ENCODE results near the gene AHCTF1. TPM values are rescaled to one million over a fixed set of nuclear protein-coding genes. Genes with fewer than 3 reads are reported as not detected.

AHCTF1 gene
- total RNA-seq, 1 experiment from 2014 or later, result 46.4 TPM

DNA sequence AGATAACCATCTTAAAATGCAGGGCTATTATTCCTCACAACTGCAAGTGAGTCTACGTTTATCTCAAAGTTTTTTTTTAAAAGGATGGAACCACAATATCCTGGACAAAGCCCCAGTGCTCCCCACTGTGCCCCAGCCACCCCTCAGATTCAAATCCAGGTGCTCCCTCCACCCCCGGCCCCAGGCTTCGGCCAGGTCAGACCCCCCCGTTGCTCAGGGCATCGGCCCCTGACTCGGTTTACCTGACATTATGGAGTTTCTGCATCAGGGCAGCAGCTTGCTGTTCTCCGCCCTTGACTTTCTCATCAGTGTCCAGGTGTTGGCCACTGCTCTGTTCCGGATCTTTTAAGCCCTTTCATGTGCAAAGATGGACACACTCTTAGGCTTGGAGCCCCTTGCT, 134.6 kb downstream of the AHCTF1 start (continued):
- TF ChIP-seq, protein P1, sequence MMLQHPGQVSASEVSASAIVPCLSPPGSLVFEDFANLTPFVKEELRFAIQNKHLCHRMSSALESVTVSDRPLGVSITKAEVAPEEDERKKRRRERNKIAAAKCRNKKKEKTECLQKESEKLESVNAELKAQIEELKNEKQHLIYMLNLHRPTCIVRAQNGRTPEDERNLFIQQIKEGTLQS (CRISPR knock-in tag; conservative IDR thresholded peaks at IDR 0.05), result no peak
- TF ChIP-seq ELF4 (CRISPR knock-in tag; IDR thresholded peaks at IDR 0.05; ENCODE audit: low read depth) (no peak), ZNF416 (CRISPR knock-in tag; IDR thresholded peaks at IDR 0.05) (no peak), PRDM15 (CRISPR knock-in tag; IDR thresholded peaks at IDR 0.05) (no peak), CBFB (CRISPR knock-in tag; IDR thresholded peaks at IDR 0.05; ENCODE audit: low read depth) (no peak), RORB (CRISPR knock-in tag; IDR thresholded peaks at IDR 0.05) (no peak), NFYB (CRISPR knock-in tag; conservative IDR thresholded peaks at IDR 0.05; ENCODE audit: low read depth) (no peak), ZNF671 (CRISPR knock-in tag; IDR thresholded peaks at IDR 0.05) (no peak)
- TF ChIP-seq, protein P2, sequence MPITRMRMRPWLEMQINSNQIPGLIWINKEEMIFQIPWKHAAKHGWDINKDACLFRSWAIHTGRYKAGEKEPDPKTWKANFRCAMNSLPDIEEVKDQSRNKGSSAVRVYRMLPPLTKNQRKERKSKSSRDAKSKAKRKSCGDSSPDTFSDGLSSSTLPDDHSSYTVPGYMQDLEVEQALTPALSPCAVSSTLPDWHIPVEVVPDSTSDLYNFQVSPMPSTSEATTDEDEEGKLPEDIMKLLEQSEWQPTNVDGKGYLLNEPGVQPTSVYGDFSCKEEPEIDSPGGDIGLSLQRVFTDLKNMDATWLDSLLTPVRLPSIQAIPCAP (CRISPR knock-in tag; IDR thresholded peaks at IDR 0.05), result no peak

GRCh38 chr1:246795906-246796694, 135.6 kb downstream of the AHCTF1 start:
- no peaks in the 10 kb centered on the region for H3K9me3 Mint-ChIP-seq
- no peaks in the 10 kb centered on the region for H3K36me3 Mint-ChIP-seq
- TF ChIP-seq CREM (CRISPR knock-in tag; IDR thresholded peaks at IDR 0.05) (no peak), IRF2 (CRISPR knock-in tag; IDR thresholded peaks at IDR 0.05; ENCODE audit: borderline replicate concordance, low read depth) (no peak), FOXJ3 (CRISPR knock-in tag; IDR thresholded peaks at IDR 0.05; ENCODE audit: borderline replicate concordance) (no peak), SMAD3 (CRISPR knock-in tag; IDR thresholded peaks at IDR 0.05; ENCODE audit: borderline replicate concordance) (no peak), PRDM15 (CRISPR knock-in tag; IDR thresholded peaks at IDR 0.05) (no peak), NR1H2 (CRISPR knock-in tag; IDR thresholded peaks at IDR 0.05) (no peak), SMAD4 (CRISPR knock-in tag; IDR thresholded peaks at IDR 0.05) (no peak), RORB (CRISPR knock-in tag; IDR thresholded peaks at IDR 0.05) (no peak)
- TF ChIP-seq, protein P3, sequence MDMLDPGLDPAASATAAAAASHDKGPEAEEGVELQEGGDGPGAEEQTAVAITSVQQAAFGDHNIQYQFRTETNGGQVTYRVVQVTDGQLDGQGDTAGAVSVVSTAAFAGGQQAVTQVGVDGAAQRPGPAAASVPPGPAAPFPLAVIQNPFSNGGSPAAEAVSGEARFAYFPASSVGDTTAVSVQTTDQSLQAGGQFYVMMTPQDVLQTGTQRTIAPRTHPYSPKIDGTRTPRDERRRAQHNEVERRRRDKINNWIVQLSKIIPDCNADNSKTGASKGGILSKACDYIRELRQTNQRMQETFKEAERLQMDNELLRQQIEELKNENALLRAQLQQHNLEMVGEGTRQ (CRISPR knock-in tag; IDR thresholded peaks at IDR 0.05), result no peak
- TF ChIP-seq, protein P1 (CRISPR knock-in tag; conservative IDR thresholded peaks at IDR 0.05), result no peak
- TF ChIP-seq, protein P4, sequence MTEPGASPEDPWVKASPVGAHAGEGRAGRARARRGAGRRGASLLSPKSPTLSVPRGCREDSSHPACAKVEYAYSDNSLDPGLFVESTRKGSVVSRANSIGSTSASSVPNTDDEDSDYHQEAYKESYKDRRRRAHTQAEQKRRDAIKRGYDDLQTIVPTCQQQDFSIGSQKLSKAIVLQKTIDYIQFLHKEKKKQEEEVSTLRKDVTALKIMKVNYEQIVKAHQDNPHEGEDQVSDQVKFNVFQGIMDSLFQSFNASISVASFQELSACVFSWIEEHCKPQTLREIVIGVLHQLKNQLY (CRISPR knock-in tag; IDR thresholded peaks at IDR 0.05), result no peak
- TF ChIP-seq, protein P5, sequence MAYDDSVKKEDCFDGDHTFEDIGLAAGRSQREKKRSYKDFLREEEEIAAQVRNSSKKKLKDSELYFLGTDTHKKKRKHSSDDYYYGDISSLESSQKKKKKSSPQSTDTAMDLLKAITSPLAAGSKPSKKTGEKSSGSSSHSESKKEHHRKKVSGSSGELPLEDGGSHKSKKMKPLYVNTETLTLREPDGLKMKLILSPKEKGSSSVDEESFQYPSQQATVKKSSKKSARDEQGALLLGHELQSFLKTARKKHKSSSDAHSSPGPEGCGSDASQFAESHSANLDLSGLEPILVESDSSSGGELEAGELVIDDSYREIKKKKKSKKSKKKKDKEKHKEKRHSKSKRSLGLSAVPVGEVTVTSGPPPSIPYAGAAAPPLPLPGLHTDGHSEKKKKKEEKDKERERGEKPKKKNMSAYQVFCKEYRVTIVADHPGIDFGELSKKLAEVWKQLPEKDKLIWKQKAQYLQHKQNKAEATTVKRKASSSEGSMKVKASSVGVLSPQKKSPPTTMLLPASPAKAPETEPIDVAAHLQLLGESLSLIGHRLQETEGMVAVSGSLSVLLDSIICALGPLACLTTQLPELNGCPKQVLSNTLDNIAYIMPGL (CRISPR knock-in tag; IDR thresholded peaks at IDR 0.05), result no peak
- DNase-seq (ENCODE audit: low spot score) (no peak), ATAC-seq (no peak)
- ChIA-PET CTCF (interaction anchor here (0.8 kb wide), 2 partner anchors 11 to 18 kb away, joined by 3 to 4 read pairs; no protein-coding TSS in a partner anchor), POLR2A (interaction anchor here (0.5 kb wide), 1 partner anchor 126 kb away, joined by 3 read pairs; no protein-coding TSS in a partner anchor)
- no peaks in the 10 kb centered on the region for H3K27me3 Mint-ChIP-seq (ENCODE audit: low read depth)
- H3K4me1 Mint-ChIP-seq, result peaks cover 44% of the 10 kb centered on the region
- H3K4me3 Mint-ChIP-seq, result no peak overlapping the region
- peak overlapping the region; percentile 64 for H3K27ac Mint-ChIP-seq

Measured in WTC11 (cell line).